ENCODE results near the gene NPBWR2. TPM values are rescaled to one million over a fixed set of nuclear protein-coding genes. Genes with fewer than 3 reads are reported as not detected.
A peak's percentile ranks its signal among the peaks of the same experiment; 100 is the strongest.

Gene NPBWR2
- total RNA-seq, 1 donor from 2014 or later: not detected

GRCh38 chr20:64078934-64079272 is 28.5 kb downstream of the NPBWR2 start:
- peaks cover 26% of the 10 kb centered on the region for H3K4me1 Mint-ChIP-seq
- no peak overlapping the region for H3K27ac Mint-ChIP-seq (ENCODE audit: unreplicated experiment)
- peaks cover 28% of the 10 kb centered on the region for H3K27me3 Mint-ChIP-seq (ENCODE audit: low read depth)
- H3K9me3 Mint-ChIP-seq: no peaks in the 10 kb centered on the region
- TF ChIP-seq, protein P1, sequence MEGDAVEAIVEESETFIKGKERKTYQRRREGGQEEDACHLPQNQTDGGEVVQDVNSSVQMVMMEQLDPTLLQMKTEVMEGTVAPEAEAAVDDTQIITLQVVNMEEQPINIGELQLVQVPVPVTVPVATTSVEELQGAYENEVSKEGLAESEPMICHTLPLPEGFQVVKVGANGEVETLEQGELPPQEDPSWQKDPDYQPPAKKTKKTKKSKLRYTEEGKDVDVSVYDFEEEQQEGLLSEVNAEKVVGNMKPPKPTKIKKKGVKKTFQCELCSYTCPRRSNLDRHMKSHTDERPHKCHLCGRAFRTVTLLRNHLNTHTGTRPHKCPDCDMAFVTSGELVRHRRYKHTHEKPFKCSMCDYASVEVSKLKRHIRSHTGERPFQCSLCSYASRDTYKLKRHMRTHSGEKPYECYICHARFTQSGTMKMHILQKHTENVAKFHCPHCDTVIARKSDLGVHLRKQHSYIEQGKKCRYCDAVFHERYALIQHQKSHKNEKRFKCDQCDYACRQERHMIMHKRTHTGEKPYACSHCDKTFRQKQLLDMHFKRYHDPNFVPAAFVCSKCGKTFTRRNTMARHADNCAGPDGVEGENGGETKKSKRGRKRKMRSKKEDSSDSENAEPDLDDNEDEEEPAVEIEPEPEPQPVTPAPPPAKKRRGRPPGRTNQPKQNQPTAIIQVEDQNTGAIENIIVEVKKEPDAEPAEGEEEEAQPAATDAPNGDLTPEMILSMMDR (conservative IDR thresholded peaks at IDR 0.05): no peak
- DNase-seq (ENCODE audit: low read depth, low spot score): no peak
- no peaks in the 10 kb centered on the region for H3K36me3 Mint-ChIP-seq (ENCODE audit: low read depth)
- H3K4me3 Mint-ChIP-seq: peak overlapping the region; percentile 62

DNA sequence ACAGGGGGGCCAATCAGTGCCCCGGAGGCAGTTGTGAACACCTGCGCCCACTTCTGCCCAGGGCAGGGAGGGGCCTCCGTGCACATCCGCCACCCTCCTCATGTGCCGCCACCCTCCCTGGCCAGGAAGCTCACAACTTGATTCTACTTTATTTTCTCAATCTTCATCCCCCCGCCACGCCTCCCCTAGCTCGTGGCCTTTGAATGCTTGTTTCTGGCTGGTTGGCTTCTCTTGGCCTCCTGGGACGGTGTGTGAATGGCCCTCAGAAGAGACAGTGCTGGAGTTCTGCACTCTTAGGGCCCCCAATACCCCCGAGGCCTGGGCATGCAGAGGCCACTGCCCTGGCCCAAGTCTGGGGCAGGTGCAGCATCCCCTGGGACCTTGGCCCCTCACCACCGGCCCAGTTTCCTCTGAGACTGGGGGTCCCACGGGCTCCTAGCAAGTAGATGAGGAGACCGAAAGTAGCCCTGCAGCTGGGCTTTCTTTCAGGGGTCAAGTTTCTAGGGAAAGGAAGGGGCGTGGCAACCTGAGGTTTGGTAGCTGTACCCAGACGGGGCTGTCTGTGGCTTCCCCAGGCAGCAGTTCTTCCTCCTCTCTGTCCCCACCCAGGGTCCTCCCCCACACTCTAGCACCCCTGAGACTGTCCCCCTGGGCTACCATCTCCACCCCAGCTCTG is 29.4 kb downstream of the NPBWR2 start:
- H3K9me3 Mint-ChIP-seq: no peaks in the 10 kb centered on the region
- H3K4me1 Mint-ChIP-seq: peaks cover 26% of the 10 kb centered on the region
- H3K36me3 Mint-ChIP-seq (ENCODE audit: low read depth): no peaks in the 10 kb centered on the region
- no peak overlapping the region for H3K27ac Mint-ChIP-seq (ENCODE audit: unreplicated experiment)
- TF ChIP-seq, protein P1 (conservative IDR thresholded peaks at IDR 0.05): no peak
- peaks cover 24% of the 10 kb centered on the region for H3K27me3 Mint-ChIP-seq (ENCODE audit: low read depth)
- no peak for DNase-seq (ENCODE audit: low read depth, low spot score)
- H3K4me3 Mint-ChIP-seq: no peak overlapping the region

DNA sequence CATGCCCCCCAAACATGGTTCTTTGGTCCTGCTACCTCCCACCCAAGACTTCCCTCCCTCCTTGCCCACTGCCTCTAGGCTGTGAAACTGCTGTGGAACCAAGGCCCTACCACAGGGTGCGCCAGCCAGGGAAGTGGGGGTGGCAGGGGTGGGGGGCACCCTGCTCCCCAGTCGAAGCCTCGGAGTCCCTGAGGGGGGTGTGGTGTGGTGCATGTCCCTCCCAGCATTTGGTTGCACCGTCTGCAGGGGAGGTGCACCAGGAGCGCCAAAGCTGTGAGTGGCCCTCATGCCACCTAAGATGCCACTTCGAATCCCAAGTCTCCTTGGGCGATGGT is 29.9 kb downstream of the NPBWR2 start:
- DNase-seq (ENCODE audit: low read depth, low spot score): no peak
- Mint-ChIP-seq H3K36me3 (ENCODE audit: low read depth) (no peaks in the 10 kb centered on the region), H3K27me3 (ENCODE audit: low read depth) (peaks cover 19% of the 10 kb centered on the region), H3K27ac (ENCODE audit: unreplicated experiment) (no peak overlapping the region), H3K4me1 (peaks cover 26% of the 10 kb centered on the region), H3K4me3 (no peak overlapping the region), H3K9me3 (no peaks in the 10 kb centered on the region)
- TF ChIP-seq, protein P1 (conservative IDR thresholded peaks at IDR 0.05): no peak

DNA sequence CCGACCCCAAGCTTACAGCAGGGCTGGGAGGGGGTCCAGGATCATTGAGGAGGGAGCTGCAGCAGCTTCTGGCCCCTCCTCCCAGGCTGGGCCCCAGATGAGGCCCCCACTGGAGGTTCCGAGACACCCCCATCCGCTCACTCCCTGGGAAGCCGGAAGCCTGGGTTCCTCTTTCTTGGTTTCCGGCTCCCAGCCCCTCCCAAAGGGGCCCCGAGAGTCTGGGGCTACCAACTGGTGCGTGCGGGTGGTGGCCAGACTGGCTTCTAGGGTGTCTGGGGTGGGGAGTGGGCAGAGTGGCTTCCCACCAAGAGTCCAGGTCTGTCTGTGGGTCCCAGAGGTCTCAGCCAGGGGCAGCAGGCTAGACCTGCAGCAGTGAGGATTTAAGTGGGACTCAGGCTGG is 30.3 kb downstream of the NPBWR2 start:
- Mint-ChIP-seq H3K36me3 (ENCODE audit: low read depth) (no peaks in the 10 kb centered on the region), H3K9me3 (no peaks in the 10 kb centered on the region), H3K27ac (ENCODE audit: unreplicated experiment) (no peak overlapping the region), H3K4me3 (no peak overlapping the region), H3K27me3 (ENCODE audit: low read depth) (peaks cover 15% of the 10 kb centered on the region), H3K4me1 (peaks cover 24% of the 10 kb centered on the region)
- TF ChIP-seq, protein P1 (conservative IDR thresholded peaks at IDR 0.05): no peak
- DNase-seq (ENCODE audit: low read depth, low spot score): no peak

DNA sequence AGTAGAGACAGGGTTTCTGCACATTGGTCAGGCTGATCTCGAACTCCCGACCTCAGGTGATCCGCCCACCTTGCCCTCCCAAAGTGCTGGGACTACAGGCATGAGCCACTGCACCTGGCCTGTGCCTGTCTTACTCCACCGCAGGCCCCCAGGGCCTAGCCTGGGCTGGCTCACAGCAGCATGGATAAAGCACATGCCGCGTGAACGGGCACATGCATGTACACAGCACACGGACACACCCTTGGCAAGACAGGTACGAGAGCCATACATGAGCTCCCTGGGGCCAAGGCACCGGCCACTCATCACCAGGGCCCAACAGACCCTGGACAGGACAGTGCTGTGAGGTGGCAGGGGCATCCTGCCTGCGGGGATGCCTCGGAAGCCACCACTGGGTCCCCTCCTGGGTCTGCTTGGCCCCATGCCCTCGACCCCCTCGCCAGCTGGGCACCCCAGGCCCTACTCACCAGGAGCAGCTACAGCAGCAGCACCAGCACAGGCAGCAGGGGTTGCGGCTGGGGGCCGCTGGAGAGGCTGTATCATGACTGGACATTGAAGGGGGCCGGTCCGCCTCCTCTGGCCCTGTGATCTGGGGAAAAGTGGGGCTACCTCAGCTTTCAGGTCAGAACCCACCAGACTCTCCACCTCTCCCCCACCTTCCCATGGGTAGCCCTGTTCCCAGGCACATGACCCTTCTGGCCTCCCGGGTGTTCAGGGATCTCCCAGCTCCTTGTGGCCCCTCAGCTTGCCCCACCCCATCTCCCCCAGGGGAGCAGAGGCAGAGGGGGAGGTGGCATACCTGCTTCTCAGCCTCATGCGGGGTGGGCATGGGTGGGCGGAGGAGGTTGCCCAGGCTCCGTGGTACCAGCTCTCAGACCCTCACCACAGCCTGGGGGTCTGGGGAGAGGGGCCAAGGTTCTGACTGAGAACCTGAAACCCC is 31.0 kb downstream of the NPBWR2 start:
- DNase-seq (ENCODE audit: low read depth, low spot score): no peak
- Mint-ChIP-seq H3K27me3 (ENCODE audit: low read depth) (peaks cover 8% of the 10 kb centered on the region), H3K4me1 (peaks cover 17% of the 10 kb centered on the region), H3K9me3 (no peaks in the 10 kb centered on the region), H3K36me3 (ENCODE audit: low read depth) (no peaks in the 10 kb centered on the region), H3K27ac (ENCODE audit: unreplicated experiment) (no peak overlapping the region), H3K4me3 (no peak overlapping the region)
- TF ChIP-seq, protein P1 (conservative IDR thresholded peaks at IDR 0.05): no peak

All from neural crest cell (in vitro differentiated cells).